HFFc6 (cell line): ENCODE data around the gene FAM89A. TPM values are rescaled to one million over a fixed set of nuclear protein-coding genes. Genes with fewer than 3 reads are reported as not detected.

ENCODE experiments used
- DNase-seq: peaks from one replicate; pipeline ENCODE4 v3.0.0-alpha.2; 2018
- H3K27ac Mint-ChIP-seq: 2 replicates; pipeline ENCODE4 v1.8.0; 2020; ENCODE audit warnings: mild to moderate bottlenecking, mixed read lengths
- H3K27me3 Mint-ChIP-seq: 2 replicates; pipeline ENCODE4 v1.8.0; 2021; ENCODE audit warnings: mild to moderate bottlenecking, moderate library complexity, mixed read lengths; ENCODE audit not compliant: insufficient read depth
- H3K36me3 Mint-ChIP-seq: 2 replicates; pipeline ENCODE4 v1.8.0; 2021; ENCODE audit warnings: low read depth, mixed read lengths
- H3K4me1 Mint-ChIP-seq: 2 replicates; pipeline ENCODE4 v1.8.0; 2020; ENCODE audit warnings: low read depth, mixed read lengths
- H3K4me3 Mint-ChIP-seq: 2 replicates; pipeline ENCODE4 v1.8.0; 2020; ENCODE audit warnings: mild to moderate bottlenecking, moderate library complexity, mixed read lengths
- H3K9me3 Mint-ChIP-seq: 2 replicates; pipeline ENCODE4 v1.8.0; 2020; ENCODE audit warnings: mild to moderate bottlenecking, mixed read lengths
- CTCF ChIP-seq: fragments of 200-600 bp; sonication (generic); IDR thresholded peaks from 2 replicates; pipeline ENCODE4 v1.5.0; 2021; ENCODE audit warnings: antibody characterized with exemption, mild to moderate bottlenecking
- total RNA-seq, 6 experiments: library from RNA; stranded (reverse); fragmentation: NEBNext Ultra II Directional; extraction: Animal tissue kit (Norgen Biotek cat#: 25700); gene quantifications; 2 replicates in 1 of 6; 3 replicates in 5 of 6; pipeline ENCODE4 v1.2.3, GENCODE V29; 2021

FAM89A gene
- total RNA-seq, 6 experiments from 2014 or later: 2.4 to 3.7 (median 2.9) TPM

- Mint-ChIP-seq H3K36me3 (peaks cover 7% of the 10 kb centered on the region), H3K27me3 (no peaks in the 10 kb centered on the region), H3K4me3 (no peak overlapping the region), H3K27ac (no peak overlapping the region), H3K4me1 (peaks cover 33% of the 10 kb centered on the region), H3K9me3 (no peaks in the 10 kb centered on the region)
- DNase-seq: no peak
- no peak for TF ChIP-seq CTCF
Measured at GRCh38 chr1:230975636-230976035, 64.4 kb downstream of the FAM89A start.

- no peak for TF ChIP-seq CTCF
- Mint-ChIP-seq H3K4me3 (no peak overlapping the region), H3K4me1 (peaks cover 33% of the 10 kb centered on the region), H3K27me3 (no peaks in the 10 kb centered on the region), H3K9me3 (no peaks in the 10 kb centered on the region), H3K27ac (peak overlapping the region; percentile 72), H3K36me3 (no peaks in the 10 kb centered on the region)
- DNase-seq: peak; percentile 63
Measured at GRCh38 chr1:230972855-230973271, 67.2 kb downstream of the FAM89A start.

GRCh38 chr1:230971771-230972170 lies 68.3 kb downstream of the FAM89A start:
- H3K9me3 Mint-ChIP-seq: no peaks in the 10 kb centered on the region
- no peaks in the 10 kb centered on the region for H3K36me3 Mint-ChIP-seq
- TF ChIP-seq CTCF: no peak
- H3K4me1 Mint-ChIP-seq: peaks cover 24% of the 10 kb centered on the region
- no peak overlapping the region for H3K27ac Mint-ChIP-seq
- no peak for DNase-seq
- no peaks in the 10 kb centered on the region for H3K27me3 Mint-ChIP-seq
- H3K4me3 Mint-ChIP-seq: no peak overlapping the region

GRCh38 chr1:230970432-230970831 lies 69.6 kb downstream of the FAM89A start:
- Mint-ChIP-seq H3K9me3 (no peaks in the 10 kb centered on the region), H3K27ac (no peak overlapping the region), H3K36me3 (no peaks in the 10 kb centered on the region), H3K27me3 (no peaks in the 10 kb centered on the region), H3K4me1 (peaks cover 24% of the 10 kb centered on the region), H3K4me3 (no peak overlapping the region)
- TF ChIP-seq CTCF: no peak
- no peak for DNase-seq

Other genes with a start within 250 kb of the FAM89A start
- gene C1orf198, start 171.7 kb downstream of the FAM89A start, total RNA-seq: 100 to 1,000 TPM in 1 of 6 experiments, 10 to 100 TPM in 5; 72.4 to 118 (median 88.4) TPM
- gene TTC13, start 61.4 kb downstream of the FAM89A start, total RNA-seq: 10 to 100 TPM; 10.7 to 14.4 (median 12.4) TPM
- 10 to 100 TPM; 20.0 to 26.8 (median 22.1) TPM for gene ARV1, start 61.2 kb downstream of the FAM89A start, total RNA-seq
- not detected for gene TRIM67, start 121.8 kb upstream of the FAM89A start, total RNA-seq
- 10 to 100 TPM; 32.5 to 37.2 (median 34.8) TPM for gene GNPAT, start 201.0 kb upstream of the FAM89A start, total RNA-seq